IMR-90 (cell line): ENCODE results near the gene FAM131B. TPM values are rescaled to one million over a fixed set of nuclear protein-coding genes. Genes with fewer than 3 reads are reported as not detected.

ENCODE experiments used
- ATAC-seq: fragments of 200-7000 bp; cut with Tn5 transposase; 2 replicates; pipeline ENCODE4 v1.9.1; 2020; ENCODE audit warnings: low read depth, mild to moderate bottlenecking, moderate library complexity
- BruUV-seq: library from RNA; stranded (reverse); fragments of 400-500 nt; replicated peaks from 2 replicates; lab custom pipeline; 2021; lab: Mats Ljungman, UMichigan
- CTCF ChIA-PET: fragments of 300-600 bp; formaldehyde crosslinking; extraction: SDS; loops from one replicate; lab custom pipeline; 2021; ENCODE audit warnings: antibody characterized with exemption; lab: Yijun Ruan, JAX
- POLR2A ChIA-PET: fragments of 300-600 bp; sonication (Branson Sonifier 250); formaldehyde crosslinking; loops from one replicate; lab custom pipeline; 2022; ENCODE audit warnings: antibody characterized with exemption; ENCODE audit not compliant: unreplicated experiment; lab: Charles Lee
- DNase-seq: peaks from one replicate; pipeline ENCODE4 v3.0.0; 2013
- H2AFZ ChIP-seq: replicated peaks from 2 replicates; pipeline ENCODE3; 2013; ENCODE audit warnings: low read length, mild to moderate bottlenecking; ENCODE audit not compliant: poor library complexity
- H2AK5ac ChIP-seq: 2 replicates; pipeline ENCODE4 v1.6.1; 2013; ENCODE audit warnings: low read depth, low read length, inconsistent platforms
- H2AK9ac ChIP-seq: replicated peaks from 2 replicates; pipeline ENCODE3; 2013; ENCODE audit warnings: mild to moderate bottlenecking, low read depth, low read length, moderate library complexity; ENCODE audit not compliant: poor library complexity
- H2BK120ac ChIP-seq: 2 replicates; pipeline ENCODE4 v1.6.1; 2013; ENCODE audit warnings: low read depth, low read length, inconsistent platforms
- H2BK15ac ChIP-seq: 3 replicates; pipeline ENCODE4 v1.6.1; 2013; ENCODE audit warnings: low read depth, low read length, inconsistent platforms
- H2BK20ac ChIP-seq: 2 replicates; pipeline ENCODE4 v1.6.1; 2013; ENCODE audit warnings: low read depth, mild to moderate bottlenecking, inconsistent platforms, low read length, moderate library complexity
- H2BK5ac ChIP-seq: 2 replicates; pipeline ENCODE4 v1.6.1; 2013; ENCODE audit warnings: mild to moderate bottlenecking, low read depth, low read length, inconsistent platforms; ENCODE audit not compliant: poor library complexity, severe bottlenecking
- H3K14ac ChIP-seq: replicated peaks from 2 replicates; pipeline ENCODE4 v1.6.1; 2013; ENCODE audit warnings: low read depth, low read length, inconsistent platforms
- H3K18ac ChIP-seq: 2 replicates; pipeline ENCODE4 v1.6.1; 2013; ENCODE audit warnings: low read depth, low read length, control low read depth
- H3K23ac ChIP-seq: 2 replicates; pipeline ENCODE4 v1.6.1; 2013; ENCODE audit warnings: low read depth, low read length, inconsistent platforms
- H3K27ac ChIP-seq: 2 replicates; pipeline ENCODE4 v1.5.1; 2013; ENCODE audit warnings: mild to moderate bottlenecking, control low read depth, low read length; ENCODE audit not compliant: insufficient read depth
- H3K27me3 ChIP-seq: 2 replicates; pipeline ENCODE4 v1.6.1; 2013; ENCODE audit warnings: low read length; ENCODE audit not compliant: control insufficient read depth, insufficient read depth
- H3K36me3 ChIP-seq: 2 replicates; pipeline ENCODE4 v1.6.1; 2013; ENCODE audit warnings: low read length, mixed read lengths; ENCODE audit not compliant: control insufficient read depth, insufficient read depth
- H3K4ac ChIP-seq: 2 replicates; pipeline ENCODE4 v1.6.1; 2013; ENCODE audit warnings: low read depth, low read length, inconsistent platforms
- H3K4me1 ChIP-seq: 2 replicates; pipeline ENCODE4 v1.6.1; 2013; ENCODE audit warnings: low read length, mixed read lengths; ENCODE audit not compliant: control insufficient read depth, insufficient read depth
- H3K4me2 ChIP-seq: 2 replicates; pipeline ENCODE4 v1.6.1; 2013; ENCODE audit warnings: low read depth, mild to moderate bottlenecking, control low read depth, low read length, moderate library complexity
- H3K4me3 ChIP-seq: 2 replicates; pipeline ENCODE4 v1.5.1; 2013; ENCODE audit warnings: low read depth, mild to moderate bottlenecking, control low read depth, low read length, moderate library complexity; ENCODE audit not compliant: insufficient read depth
- H3K56ac ChIP-seq: 2 replicates; pipeline ENCODE4 v1.6.1; 2013; ENCODE audit warnings: low read length, inconsistent platforms; ENCODE audit not compliant: insufficient read depth; ENCODE audit errors: extremely low read depth
- H3K79me1 ChIP-seq, 2 experiments: 2 replicates each; pipeline ENCODE4 v1.6.1; 2013; ENCODE audit warnings: low read length in 2 of 2, inconsistent platforms in 1 of 2, low read depth in 1 of 2
- H3K9ac ChIP-seq: 2 replicates; pipeline ENCODE4 v1.6.1; 2013; ENCODE audit warnings: low read depth, low read length, control low read depth
- H3K9me1 ChIP-seq: 2 replicates; pipeline ENCODE4 v1.6.1; 2013; ENCODE audit warnings: low read length, inconsistent platforms; ENCODE audit not compliant: insufficient read depth
- H3K9me3 ChIP-seq: 2 replicates; pipeline ENCODE4 v1.6.1; 2013; ENCODE audit warnings: low read length; ENCODE audit not compliant: control insufficient read depth, insufficient read depth
- H4K20me1 ChIP-seq: 2 replicates; pipeline ENCODE4 v1.6.1; 2013; ENCODE audit warnings: low read length, inconsistent platforms; ENCODE audit not compliant: insufficient read depth
- H4K5ac ChIP-seq: 2 replicates; pipeline ENCODE4 v1.6.1; 2013; ENCODE audit warnings: mild to moderate bottlenecking, low read depth, low read length, control low read depth
- H4K8ac ChIP-seq, 2 experiments: 2 replicates each; pipeline ENCODE4 v1.6.1; 2013; ENCODE audit warnings: low read depth in 2 of 2, low read length in 2 of 2, control low read depth in 1 of 2, inconsistent platforms in 1 of 2
- H4K91ac ChIP-seq: 2 replicates; pipeline ENCODE4 v1.6.1; 2013; ENCODE audit warnings: low read depth, low read length, inconsistent platforms; ENCODE audit not compliant: insufficient read depth
- MAFK ChIP-seq: IDR thresholded peaks from 2 replicates; pipeline ENCODE4 v1.6.1; 2012; ENCODE audit warnings: low read depth, low read length, improper control_type of control experiment
- MAZ ChIP-seq: IDR thresholded peaks from 2 replicates; pipeline ENCODE4 v1.6.1; 2012; ENCODE audit warnings: low read depth, mild to moderate bottlenecking, low read length, improper control_type of control experiment, moderate library complexity, borderline replicate concordance
- MXI1 ChIP-seq: IDR thresholded peaks from 2 replicates; pipeline ENCODE4 v1.6.1; 2012; ENCODE audit warnings: low read depth, mild to moderate bottlenecking, low read length, moderate library complexity, borderline replicate concordance
- NFE2L2 ChIP-seq: fragments of 150-350 bp; IDR thresholded peaks from 2 replicates; pipeline ENCODE4 v1.6.1; 2016; ENCODE audit warnings: low read depth, mild to moderate bottlenecking, low read length
- POLR2A ChIP-seq: IDR thresholded peaks from 2 replicates; pipeline ENCODE4 v1.6.1; 2012; ENCODE audit warnings: mild to moderate bottlenecking, low read depth, low read length
- RFX5 ChIP-seq: IDR thresholded peaks from 2 replicates; pipeline ENCODE4 v1.8.0; 2012; ENCODE audit warnings: low read depth, mild to moderate bottlenecking, low read length, moderate library complexity
- WGBS, 2 experiments: methylation state at CpG; one replicate each; pipeline versions ENCODE4 v1.1.5 to v1.1.7; 2013; ENCODE audit warnings: missing lambda C conversion rate in 2 of 2; ENCODE audit not compliant: insufficient read length in 1 of 2; ENCODE audit errors: extremely low coverage in 2 of 2; 5-methylcytosine and 5-hydroxymethylcytosine counted together
- dilution Hi-C: fragments of 300-500 bp; cut with HindIII; formaldehyde crosslinking; loops from one replicate; pipeline ENCODE4 v1.14.3; 2018; ENCODE audit warnings: low sequenced_read_pairs; ENCODE audit not compliant: unreplicated experiment
- in situ Hi-C: fragments of 300-500 bp; cut with MboI; formaldehyde crosslinking; loops from 3 replicates; pipeline ENCODE4 v1.14.3; 2019; ENCODE audit warnings: low sequenced_read_pairs, inconsistent platforms, mixed read lengths
- intact Hi-C: fragments of 100-400 bp; cut with micrococcal nuclease; formaldehyde crosslinking; loops from 2 replicates; pipeline ENCODE4 v1.10.0; 2022
- polyA plus RNA-seq, 3 experiments: library from polyadenylated mRNA; depleted of rRNA; stranded (reverse); fragments of >200 nt; gene quantifications; 2 replicates each; pipeline ENCODE4 v1.2.3, GENCODE V29; 2012; ENCODE audit warnings: low replicate concordance in 1 of 3
- total RNA-seq: library from RNA; depleted of rRNA; stranded (reverse); fragments of >200 nt; gene quantifications from 2 replicates; pipeline ENCODE4 v1.2.3, GENCODE V29; 2012
- TF ChIP-seq, protein P1 (sequence below): fragments of 150-350 bp; IDR thresholded peaks from 2 replicates; pipeline ENCODE4 v1.6.1; 2016; ENCODE audit warnings: low read depth, mild to moderate bottlenecking, low read length, moderate library complexity, borderline replicate concordance

The FAM131B gene
- total and polyA plus RNA-seq, 2 of the 4 experiments (the other 2 are of a cell fraction), result 3.4 to 4.3 TPM

DNA sequence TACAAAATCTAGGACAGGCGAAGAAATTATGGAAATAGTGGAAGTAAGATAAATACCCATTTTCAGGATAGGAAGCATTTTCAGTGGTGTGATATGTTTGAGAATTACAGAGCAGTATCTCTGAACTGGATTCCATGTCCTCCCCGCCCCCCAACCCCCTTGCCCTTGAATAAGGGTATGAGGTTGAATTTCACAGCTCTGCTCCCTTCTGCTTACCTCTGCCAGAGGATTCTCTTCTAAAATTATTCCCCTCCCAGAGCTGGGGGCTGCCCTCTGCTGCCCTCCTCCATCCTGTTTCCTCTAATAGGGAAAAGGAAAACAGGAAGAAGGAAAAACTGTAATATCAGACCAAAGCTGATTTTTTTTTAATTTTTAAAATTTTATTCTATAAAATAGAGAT, 53.9 kb downstream of the FAM131B start:
- no peak overlapping the region for H3K23ac ChIP-seq
- H2BK20ac ChIP-seq, result no peak overlapping the region
- no peak overlapping the region for H3K4me3 ChIP-seq
- H3K27me3 ChIP-seq, result no peaks in the 10 kb centered on the region
- no peaks in the 10 kb centered on the region for H3K4me1 ChIP-seq
- in situ Hi-C loops, result no loop called here
- ChIA-PET POLR2A (no interaction called here), CTCF (interaction anchor here (2.0 kb wide), 1 partner anchor 68 kb away, joined by 4 read pairs; no protein-coding TSS in a partner anchor)
- no peak overlapping the region for H3K18ac ChIP-seq
- no peaks in the 10 kb centered on the region for H3K9me1 ChIP-seq
- H3K79me1 ChIP-seq, result peaks cover 7 to 11% of the 10 kb centered on the region in 2 experiments; a peak in 3 of 4 replicates
- no peak overlapping the region for H2BK5ac ChIP-seq
- BruUV-seq, result no TSS peak
- no peaks in the 10 kb centered on the region for H3K9me3 ChIP-seq
- DNase-seq, result no peak
- peaks cover 27% of the 10 kb centered on the region for H3K36me3 ChIP-seq
- H4K5ac ChIP-seq, result no peak overlapping the region
- H4K91ac ChIP-seq, result no peak overlapping the region
- H3K27ac ChIP-seq, result no peak overlapping the region
- H2AK5ac ChIP-seq, result no peak overlapping the region
- dilution Hi-C loops, result no loop called here
- no peak overlapping the region for H3K14ac ChIP-seq
- H4K20me1 ChIP-seq, result no peaks in the 10 kb centered on the region
- no peak overlapping the region for H2AK9ac ChIP-seq
- no peak overlapping the region for H4K8ac ChIP-seq
- H2BK120ac ChIP-seq, result no peak overlapping the region
- no CpG with 5 or more reads among the region's 2 CpGs for WGBS, 2 experiments
- H3K9ac ChIP-seq, result no peak overlapping the region
- no peak overlapping the region for H3K4ac ChIP-seq
- H2AFZ ChIP-seq, result no peak overlapping the region
- ATAC-seq, result no peak
- intact Hi-C loops, result no loop called here
- no peak overlapping the region for H2BK15ac ChIP-seq
- H3K56ac ChIP-seq, result no peak overlapping the region
- no peak for TF ChIP-seq RFX5
- TF ChIP-seq, protein P1, sequence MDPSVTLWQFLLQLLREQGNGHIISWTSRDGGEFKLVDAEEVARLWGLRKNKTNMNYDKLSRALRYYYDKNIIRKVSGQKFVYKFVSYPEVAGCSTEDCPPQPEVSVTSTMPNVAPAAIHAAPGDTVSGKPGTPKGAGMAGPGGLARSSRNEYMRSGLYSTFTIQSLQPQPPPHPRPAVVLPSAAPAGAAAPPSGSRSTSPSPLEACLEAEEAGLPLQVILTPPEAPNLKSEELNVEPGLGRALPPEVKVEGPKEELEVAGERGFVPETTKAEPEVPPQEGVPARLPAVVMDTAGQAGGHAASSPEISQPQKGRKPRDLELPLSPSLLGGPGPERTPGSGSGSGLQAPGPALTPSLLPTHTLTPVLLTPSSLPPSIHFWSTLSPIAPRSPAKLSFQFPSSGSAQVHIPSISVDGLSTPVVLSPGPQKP, result no peak
- no peak for TF ChIP-seq MAFK
- no peak for TF ChIP-seq MAZ
- no peak for TF ChIP-seq MXI1
- no peak for TF ChIP-seq POLR2A
- no peak for TF ChIP-seq NFE2L2
- H3K4me2 ChIP-seq, result no peak overlapping the region
